ENCODE measurements around the gene TGFBR2.
"Not testable (repeated sequence)": the region's sequence is repeated elsewhere in the genome, so short reads cannot be mapped to it uniquely, and the experiment has no call there.

The TGFBR2 gene

DNA sequence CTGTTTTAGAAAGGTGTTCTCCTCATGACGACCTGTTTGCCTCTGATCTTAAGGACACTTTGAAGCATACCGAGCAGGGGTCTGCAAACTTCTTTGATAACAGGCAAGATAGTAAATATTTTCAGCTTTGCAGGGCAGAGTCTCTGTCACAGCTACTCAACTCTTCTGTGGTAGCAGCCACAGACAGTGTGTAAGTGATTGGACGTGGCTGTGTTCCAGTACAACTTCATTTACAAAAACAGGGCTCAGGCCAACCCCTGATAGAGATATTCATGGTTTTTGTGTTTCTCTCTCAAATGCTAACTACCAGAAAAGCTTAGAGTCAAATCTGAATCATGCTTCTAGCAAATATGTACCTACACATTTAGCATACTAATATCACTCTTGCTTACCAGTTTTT is 51.5 kb downstream of the TGFBR2 start:
- peak; percentile 64 for DNase-seq (ENCODE audit: low read depth)

DNA sequence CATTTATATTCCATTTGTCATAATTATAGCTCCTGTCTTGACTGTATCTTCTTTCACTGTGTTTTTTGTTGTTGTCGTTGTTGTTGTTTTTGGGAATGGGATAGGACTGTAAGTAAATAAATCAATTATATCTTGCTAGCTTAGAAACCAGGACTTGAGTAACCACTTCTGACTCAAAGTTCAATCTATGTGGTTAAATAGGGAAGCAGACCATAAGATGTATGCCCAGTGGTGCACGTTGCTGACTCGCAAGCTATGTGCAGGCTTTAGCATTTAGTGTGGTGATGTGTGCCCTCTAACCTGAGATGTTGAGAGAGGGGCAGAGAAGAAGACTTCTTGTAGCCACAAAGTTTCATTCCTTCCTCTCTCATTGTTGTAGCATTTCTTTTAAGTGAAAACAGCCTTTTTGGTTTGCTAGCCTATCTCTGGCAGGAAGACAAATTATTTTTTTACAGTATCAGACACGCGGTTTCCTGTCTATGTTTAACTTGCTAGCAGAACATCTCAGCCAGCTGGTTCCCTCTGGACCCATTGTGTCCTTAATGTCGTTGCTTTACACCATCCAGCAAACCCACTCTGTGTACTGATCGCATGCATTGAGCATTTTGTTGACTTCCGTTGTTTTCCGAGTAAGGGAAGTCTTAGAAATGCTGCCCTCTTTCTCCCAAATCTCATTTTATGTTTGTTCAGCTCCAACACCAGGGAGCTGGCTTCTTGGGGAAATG is 52.1 kb downstream of the TGFBR2 start:
- DNase-seq (ENCODE audit: low read depth) = peak; percentile 90

DNA sequence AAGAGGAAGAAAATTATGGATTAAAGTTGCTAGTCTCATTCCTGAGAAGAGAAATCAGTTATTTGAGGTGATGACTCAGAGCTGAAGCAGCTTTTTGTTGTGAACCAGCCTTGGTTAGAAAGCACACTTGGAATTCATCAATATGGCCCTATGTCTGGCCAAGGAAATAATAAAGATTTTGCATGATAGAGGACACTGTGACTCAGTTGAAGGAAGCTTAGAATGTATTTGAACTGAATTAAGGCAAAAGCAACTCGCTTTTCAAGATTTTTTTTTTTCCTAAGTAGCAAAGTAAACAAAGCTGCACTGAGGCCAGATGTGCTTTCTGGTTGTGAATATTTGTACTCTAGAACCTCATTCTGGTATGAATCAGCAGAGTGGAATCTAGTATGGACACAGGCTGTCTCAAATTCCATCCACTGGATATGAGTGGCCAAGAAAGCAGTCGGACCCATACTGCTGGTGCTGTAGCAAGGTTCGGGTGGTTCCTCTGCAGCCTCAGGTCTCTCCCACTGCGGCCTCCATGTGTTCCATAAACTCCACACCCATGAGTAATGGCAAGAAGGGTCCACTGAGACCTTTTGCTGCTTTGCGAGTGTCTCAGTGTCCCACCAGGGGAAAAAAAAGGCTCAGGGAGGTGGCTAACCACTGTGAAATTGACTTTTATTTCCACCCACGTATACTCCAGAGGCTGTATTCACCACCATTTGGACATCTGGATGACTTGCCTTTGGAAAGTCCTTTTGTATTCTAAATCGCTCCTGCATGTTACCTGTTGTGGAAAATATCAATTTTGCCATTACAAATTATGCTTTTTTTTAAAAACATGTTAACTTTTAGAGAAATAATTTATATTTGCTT is 53.1 kb downstream of the TGFBR2 start:
- peak; percentile 89 for DNase-seq (ENCODE audit: low read depth)

DNA sequence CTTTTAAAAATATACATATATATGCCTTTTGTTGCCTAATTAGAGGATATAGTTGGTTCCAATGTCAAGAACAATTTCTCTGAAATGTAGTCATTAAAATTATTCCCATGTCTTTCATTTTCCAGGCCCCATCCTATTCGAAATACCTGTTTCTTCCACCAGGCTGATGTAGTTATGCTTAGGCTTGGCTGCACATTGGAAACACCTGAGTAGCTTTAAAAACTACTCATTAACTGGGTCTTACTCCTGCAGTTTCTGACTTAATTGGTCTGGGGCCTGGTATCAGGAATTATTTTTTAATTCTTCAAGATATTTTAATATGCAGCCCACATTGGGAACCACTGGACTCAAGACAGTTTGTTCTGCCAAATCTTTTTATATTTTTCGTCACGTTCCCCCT is 53.7 kb downstream of the TGFBR2 start:
- DNase-seq (ENCODE audit: low read depth) = no peak

DNA sequence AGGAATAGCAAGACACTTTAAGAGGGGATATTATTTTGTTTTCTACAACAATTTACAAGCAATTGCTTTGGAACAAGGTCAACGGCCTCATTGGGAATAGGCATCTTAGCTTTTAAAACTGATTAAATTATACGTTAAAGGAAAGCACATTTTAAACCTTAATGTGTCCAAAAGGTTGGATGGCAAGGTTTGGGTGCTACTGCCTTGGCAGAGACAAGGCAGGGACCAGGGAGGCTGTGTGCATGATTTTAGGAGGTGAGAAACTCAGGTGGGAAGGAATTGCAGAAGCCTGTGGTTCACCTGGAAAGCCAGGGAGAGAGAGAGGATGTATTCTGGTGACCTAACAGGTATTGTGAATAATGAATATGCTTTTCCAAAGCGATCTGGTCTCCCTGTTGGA is 54.3 kb downstream of the TGFBR2 start:
- DNase-seq (ENCODE audit: low read depth) = no peak

DNA sequence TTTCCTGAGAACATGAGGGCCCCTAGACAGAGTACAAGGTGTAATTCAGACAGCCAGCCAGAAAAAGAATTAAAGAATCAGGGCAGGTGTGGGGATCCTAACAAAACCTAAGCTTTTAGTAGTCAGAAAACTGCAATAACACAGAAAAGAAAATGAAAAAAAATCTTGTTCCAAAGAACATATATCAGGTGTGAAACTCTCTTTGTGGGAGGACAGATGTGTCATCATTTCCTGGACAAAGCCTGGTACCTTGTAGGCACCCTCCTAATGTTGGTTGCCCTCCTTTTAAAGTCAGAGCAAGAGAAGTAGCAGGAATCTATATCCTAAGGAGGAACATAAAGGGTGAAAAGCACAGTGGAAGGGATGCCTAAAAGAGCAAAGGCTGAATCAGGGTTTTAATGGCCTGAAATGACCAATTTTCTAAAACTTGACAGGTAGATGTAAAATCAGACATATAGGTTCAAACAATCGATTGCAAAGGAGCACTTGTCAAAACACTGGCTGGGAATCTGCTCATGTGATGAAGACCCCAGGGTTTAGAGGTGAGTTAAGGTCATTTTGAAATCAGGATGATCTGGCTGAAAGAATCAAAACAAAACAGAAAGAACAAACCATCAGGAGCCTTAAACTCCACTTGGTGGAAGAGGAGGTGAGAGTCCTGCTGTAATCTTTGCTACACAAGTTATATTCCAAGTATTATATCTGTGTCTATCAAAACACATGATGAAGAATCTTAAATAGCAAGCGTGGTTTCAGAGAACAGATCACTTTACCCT is 54.9 kb downstream of the TGFBR2 start:
- no peak for DNase-seq (ENCODE audit: low read depth)

DNA sequence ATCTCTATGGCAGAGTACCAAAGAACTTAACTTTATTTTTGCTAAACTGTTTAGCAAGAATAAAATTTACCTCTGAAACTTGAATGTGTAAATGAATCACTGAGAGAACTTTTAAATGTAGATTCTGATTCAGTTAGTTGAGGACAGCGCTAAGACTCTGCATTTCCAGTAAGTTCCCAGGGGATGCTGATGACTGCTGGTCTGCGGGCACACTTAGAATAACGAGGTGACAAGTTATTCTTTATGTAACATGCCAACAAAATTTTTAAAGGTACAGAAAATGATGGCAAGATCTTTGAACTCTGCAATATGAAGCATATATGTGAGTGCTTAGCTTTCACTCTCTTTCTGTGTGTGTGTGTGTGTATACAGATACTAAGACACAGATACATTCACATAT is 56.4 kb downstream of the TGFBR2 start:
- no peak for DNase-seq (ENCODE audit: low read depth)

DNA sequence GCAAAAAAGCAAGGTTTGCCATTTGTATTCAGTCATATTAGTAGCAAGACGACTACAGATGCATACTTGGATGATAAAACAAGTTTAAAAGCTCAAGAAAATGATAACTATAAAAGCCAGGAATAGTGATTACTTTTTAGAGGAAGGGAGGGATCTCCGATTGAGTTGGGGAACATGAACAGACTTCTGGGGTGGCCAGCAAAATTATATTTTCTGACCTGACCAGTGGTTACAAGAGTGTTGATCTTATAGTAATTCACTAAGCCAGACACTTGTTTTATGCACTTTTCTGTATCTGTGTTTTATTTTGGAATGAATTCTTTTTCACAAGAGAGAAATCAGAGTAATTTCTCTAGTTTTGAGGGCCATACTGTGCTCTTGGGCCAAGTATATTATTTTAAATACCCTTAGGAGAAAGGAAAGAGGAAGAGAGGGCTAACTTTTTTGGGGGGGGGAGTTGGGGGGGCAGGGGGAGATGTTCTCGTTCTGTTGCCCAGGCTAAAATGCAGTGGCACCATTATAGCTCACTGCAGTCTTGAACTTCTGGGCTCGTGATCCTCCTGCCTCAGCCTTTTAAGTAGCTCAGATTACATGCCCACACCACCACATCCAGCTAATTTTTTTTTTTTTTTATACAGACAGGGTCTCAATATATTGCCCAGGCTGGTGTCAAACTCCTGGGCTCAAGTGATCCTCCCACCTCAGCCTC is 57.3 kb downstream of the TGFBR2 start:
- no peak for DNase-seq (ENCODE audit: low read depth)

DNA sequence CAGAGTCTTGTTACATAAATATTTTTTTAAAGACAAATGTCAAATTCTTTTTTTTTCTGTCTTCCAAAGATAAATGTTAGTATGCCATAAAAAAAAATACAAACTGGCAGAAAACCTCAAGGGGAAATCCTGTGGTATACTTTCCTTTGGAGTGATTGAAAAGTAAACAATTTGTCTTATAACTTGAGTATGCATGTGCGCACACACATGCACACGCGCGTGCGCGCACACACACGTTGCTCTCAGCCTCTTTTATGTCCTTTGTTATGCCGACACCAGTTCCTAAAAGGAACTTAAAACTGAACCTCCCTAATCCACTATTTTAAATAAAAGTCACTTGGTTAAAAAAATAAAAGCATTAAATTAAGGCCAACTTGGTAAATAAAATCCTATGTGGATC is 58.1 kb downstream of the TGFBR2 start:
- DNase-seq (ENCODE audit: low read depth) = no peak

DNA sequence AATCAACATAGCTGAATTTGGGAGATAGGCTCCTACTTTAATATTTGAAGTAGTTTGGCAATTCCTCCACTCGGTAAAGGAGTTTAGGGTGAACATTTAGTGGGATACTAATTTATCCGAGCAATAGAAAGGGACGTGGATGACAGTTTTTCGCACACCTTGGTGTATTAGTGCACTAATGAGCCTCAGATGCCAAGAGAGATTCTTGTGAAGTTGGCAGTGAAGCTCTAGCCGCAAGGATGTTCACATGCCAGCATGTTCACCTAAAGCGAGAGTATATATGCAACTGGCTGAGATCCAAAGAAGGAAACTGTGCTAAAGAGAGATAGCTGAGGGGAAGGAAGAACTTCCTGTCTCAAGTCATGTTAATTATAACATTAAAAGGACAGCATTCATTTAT is 58.5 kb downstream of the TGFBR2 start:
- DNase-seq (ENCODE audit: low read depth) = no peak

DNA sequence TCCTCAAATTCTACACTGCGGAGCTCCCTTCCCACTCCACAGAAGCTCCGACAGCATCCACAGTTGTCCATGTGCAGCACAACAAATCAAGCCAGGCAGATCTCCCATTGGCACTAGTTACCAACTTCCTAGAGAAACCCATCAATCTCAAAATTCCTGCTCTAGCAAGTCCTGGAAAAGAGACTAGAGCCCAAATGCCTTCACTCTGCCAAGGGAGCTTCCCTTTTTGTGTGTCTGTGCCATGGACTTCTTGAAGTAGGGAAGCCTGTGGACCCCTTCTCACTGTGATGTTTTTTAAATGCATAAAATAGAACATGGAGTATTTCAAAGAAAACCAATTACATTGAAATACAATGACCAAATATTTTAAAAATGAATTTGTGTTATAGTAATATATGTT is 59.1 kb downstream of the TGFBR2 start:
- DNase-seq (ENCODE audit: low read depth) = no peak

DNA sequence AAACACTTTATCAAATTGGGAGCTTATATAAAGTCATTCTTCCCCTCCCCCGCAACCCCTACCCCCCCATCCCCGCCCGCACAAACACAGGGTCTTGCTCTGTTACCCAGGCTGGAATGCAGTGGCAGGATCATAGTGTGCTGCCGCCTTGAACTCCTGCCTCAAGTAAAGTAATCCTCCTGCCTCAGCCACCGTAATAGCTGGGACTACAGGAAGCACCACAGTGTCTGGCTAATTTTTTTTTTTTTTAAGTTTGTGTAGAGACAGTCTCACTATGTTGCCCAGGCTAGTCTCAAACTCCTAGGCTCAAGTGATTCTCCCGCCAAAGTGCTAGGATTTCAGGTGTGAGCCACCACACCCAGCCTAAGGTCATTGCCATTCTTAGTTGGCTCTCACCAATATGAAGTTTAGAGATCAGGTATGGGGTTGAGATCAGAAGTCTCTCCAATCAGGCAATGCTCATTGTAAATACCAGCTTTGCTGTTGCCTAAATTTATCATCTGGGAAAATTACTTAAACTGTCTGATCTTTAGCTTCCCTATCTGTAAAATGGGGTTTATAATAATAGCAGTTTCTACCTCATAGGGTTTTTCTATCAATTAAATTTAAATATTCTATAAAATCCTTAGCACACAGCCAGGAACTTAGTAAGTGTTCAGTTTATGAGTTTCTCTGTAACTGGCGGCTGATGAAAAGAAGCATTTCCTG is 60.3 kb downstream of the TGFBR2 start:
- no peak for DNase-seq (ENCODE audit: low read depth)

DNA sequence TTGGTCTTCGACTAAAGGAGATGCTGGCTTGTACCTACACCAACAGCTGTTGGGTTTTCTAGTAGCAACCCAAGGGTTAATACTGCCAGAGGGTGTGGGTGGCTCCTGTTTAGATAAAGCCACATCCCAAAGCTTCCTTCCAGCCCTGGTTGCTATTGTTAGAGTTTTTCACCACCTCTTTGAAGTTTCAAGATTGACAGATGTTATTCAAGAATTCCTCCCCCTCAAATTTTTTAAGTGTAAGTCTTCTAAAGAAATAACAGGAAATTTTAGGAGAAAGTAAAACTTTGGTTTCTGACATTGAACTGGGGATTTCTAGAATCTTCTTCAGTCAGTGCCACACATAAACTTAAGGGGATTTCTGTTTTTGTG is 60.9 kb downstream of the TGFBR2 start:
- peak; percentile 19 for DNase-seq (ENCODE audit: low read depth)

DNA sequence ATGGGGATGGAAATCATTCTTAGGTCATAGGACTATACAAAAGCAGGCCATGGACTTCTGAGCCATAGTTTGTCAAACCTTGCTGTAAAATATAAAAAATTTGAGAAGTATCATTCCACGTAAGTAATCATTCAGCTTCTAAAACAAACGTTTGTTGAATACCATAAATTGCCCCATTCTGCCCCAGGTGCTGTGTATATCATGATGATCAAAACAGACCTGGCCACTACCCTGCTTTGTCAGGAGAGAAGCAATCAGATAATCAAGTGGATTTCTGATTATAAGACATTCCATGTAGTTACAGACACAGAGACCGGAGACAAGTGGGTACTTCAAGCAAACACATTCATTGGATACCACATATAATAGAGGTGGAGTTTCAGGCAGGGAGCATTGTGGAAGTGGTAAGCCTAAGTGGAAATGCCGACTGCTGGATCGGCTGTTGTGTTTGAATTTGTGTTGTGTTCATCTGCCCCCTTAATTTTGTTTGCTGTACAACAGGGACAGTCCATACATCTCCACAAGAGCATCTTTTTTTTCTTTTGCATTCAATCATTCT is 61.7 kb downstream of the TGFBR2 start:
- DNase-seq (ENCODE audit: low read depth) = no peak

DNA sequence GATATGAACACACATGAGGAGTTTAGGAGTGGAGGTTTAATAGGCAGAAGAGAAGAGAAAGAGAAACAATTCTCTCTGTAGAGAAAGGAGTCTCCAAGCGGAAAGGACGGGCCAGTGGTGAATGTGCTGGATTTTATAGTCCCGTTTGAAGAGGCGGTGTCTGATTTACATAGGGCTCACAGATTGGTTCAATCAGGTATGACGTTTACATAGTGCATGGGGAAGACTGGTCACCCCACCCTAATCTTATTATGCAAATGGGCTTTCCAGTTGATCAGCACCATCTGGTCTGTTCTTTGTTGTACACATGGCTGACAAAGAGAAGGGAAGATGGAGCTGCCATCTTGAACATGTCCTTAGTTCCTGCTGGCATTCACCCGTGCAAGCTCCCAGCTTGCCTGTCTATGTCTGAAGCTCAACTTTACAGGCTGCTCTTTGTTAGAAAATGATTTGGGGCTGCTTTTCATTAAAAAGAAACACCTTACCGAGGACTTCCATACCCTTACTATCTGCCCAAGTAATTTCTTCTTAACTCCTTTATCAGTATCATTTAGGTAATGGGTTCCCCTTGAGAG is 63.0 kb downstream of the TGFBR2 start:
- not testable (repeated sequence) for DNase-seq (ENCODE audit: low read depth)

DNA sequence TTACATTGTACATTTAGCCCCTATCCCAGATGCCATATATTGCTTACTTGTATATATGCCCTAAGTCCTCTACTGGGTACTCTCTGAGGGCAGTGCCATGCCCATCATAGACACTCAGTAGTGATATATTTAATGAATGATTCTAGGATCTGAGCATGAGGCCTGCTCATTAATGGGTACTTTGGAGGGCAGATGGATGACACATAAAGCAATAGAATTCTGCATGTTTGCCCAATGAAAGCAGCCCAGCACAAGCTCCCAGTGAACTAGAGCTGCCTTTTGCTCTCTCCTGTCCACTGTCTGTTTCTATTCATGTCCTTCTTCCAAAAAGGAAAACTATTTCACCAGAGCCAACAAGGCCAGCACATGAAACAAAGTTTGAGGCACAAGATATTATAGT is 63.9 kb downstream of the TGFBR2 start:
- DNase-seq (ENCODE audit: low read depth) = no peak

DNA sequence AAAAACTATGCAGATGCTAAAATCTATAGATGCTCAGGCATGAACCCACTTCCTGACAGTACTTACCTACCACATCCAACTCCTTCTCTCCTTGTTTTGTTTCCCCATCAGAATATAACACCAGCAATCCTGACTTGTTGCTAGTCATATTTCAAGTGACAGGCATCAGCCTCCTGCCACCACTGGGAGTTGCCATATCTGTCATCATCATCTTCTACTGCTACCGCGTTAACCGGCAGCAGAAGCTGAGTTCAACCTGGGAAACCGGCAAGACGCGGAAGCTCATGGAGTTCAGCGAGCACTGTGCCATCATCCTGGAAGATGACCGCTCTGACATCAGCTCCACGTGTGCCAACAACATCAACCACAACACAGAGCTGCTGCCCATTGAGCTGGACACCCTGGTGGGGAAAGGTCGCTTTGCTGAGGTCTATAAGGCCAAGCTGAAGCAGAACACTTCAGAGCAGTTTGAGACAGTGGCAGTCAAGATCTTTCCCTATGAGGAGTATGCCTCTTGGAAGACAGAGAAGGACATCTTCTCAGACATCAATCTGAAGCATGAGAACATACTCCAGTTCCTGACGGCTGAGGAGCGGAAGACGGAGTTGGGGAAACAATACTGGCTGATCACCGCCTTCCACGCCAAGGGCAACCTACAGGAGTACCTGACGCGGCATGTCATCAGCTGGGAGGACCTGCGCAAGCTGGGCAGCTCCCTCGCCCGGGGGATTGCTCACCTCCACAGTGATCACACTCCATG is 65.3 kb downstream of the TGFBR2 start:
- no peak for DNase-seq (ENCODE audit: low read depth)

DNA sequence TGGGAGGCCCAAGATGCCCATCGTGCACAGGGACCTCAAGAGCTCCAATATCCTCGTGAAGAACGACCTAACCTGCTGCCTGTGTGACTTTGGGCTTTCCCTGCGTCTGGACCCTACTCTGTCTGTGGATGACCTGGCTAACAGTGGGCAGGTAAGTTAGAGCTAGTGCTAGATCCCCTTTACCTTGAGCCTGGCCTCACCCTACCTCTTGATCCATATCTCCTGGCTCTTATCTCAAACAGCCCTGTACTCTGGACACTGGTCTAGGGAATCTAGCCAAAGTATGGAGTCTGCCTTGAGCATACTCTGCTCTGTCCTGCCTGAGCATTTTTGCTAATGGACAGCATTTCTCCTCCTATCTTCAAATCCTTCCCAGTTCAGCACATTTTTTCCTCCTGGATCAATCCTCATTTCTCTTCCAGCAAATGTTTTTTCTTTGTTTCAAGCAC is 65.9 kb downstream of the TGFBR2 start:
- DNase-seq (ENCODE audit: low read depth) = no peak

DNA sequence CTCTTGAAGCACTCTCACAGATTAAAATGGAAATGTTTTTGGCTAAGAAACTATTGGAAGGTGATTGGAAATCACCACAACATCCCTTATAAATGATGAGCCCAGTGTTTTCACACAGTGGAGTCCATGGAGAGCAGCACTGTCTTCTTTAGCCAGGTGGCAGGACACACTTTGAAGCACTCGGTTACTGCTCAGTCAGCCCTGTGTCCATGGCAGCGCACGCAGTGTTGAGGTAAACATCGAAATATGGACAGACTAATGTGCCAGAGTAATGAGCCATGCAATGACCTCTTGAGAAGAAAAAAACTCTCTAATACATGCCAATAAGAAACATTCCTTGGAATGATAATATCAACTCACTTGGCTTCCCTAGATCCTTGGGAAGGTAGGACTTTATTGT is 66.6 kb downstream of the TGFBR2 start:
- no peak for DNase-seq (ENCODE audit: low read depth)

Data from amniotic epithelial cell (primary cell).